Activated CD8-positive, alpha-beta memory T cell treated with anti-CD3 and anti-CD28 coated beads for 36 hours (primary cell): ENCODE results near the gene TMC3. TPM values are rescaled to one million over a fixed set of nuclear protein-coding genes. Genes with fewer than 3 reads are reported as not detected.

Experiments
- CTCF ChIA-PET: fragments of 350-600 bp; sonication (Branson Sonifier 250); formaldehyde crosslinking; loops from one replicate; lab custom pipeline; 2021; ENCODE audit warnings: antibody characterized with exemption; lab: Charles Lee
- POLR2A ChIA-PET: fragments of 350-600 bp; sonication (Branson Sonifier 250); formaldehyde crosslinking; loops from one replicate; lab custom pipeline; 2021; ENCODE audit warnings: antibody characterized with exemption; lab: Charles Lee
- total RNA-seq, 2 experiments: library from RNA; stranded (reverse); gene quantifications; one replicate each; pipeline ENCODE4 v1.2.3, GENCODE V29; 2021

TMC3 gene
- total RNA-seq, 2 experiments from 2014 or later = not detected

- POLR2A ChIA-PET = interaction anchor here (0.9 to 1.6 kb wide), 2 partner anchors 10 to 27 kb away, joined by 4 read pairs; partner anchors contain the start of gene STARD5
- CTCF ChIA-PET = interaction anchor here (0.9 to 1.3 kb wide), 3 partner anchors 10 to 30 kb away, joined by 3 to 7 read pairs (median 7); no protein-coding TSS in a partner anchor
These were observed 77.3 kb downstream of the TMC3 start for GRCh38 chr15:81296673-81297072.

GRCh38 chr15:81296186-81296585, 77.8 kb downstream of the TMC3 start:
- POLR2A ChIA-PET = interaction anchor here (0.9 to 1.6 kb wide), 2 partner anchors 10 to 28 kb away, joined by 4 read pairs; partner anchors contain the start of gene STARD5
- CTCF ChIA-PET = interaction anchor here (0.9 to 1.3 kb wide), 3 partner anchors 9 to 30 kb away, joined by 3 to 7 read pairs (median 7); no protein-coding TSS in a partner anchor

GRCh38 chr15:81295486-81296121, 78.4 kb downstream of the TMC3 start:
- CTCF ChIA-PET = no interaction called here

GRCh38 chr15:81294516-81294880, 79.5 kb downstream of the TMC3 start:
- ChIA-PET POLR2A (interaction anchor here (1.0 kb wide), 1 partner anchor 29 kb away, joined by 5 read pairs; the partner anchor contains the start of gene STARD5), CTCF (interaction anchor here (1.3 kb wide), 2 partner anchors 29 to 32 kb away, joined by 3 to 4 read pairs; no protein-coding TSS in a partner anchor)

More at GRCh38 chr15:81295486-81296121, 78.4 kb downstream of the TMC3 start:
- POLR2A ChIA-PET = no interaction called here

- ChIA-PET CTCF (interaction anchor here (1.3 to 3.2 kb wide), 3 partner anchors 8 to 32 kb away, joined by 3 to 12 read pairs (median 4); no protein-coding TSS in a partner anchor), POLR2A (interaction anchor here (1.0 to 2.2 kb wide), 2 partner anchors 9 to 30 kb away, joined by 5 to 9 read pairs; partner anchors contain the start of gene STARD5)
These were observed 80.1 kb downstream of the TMC3 start for GRCh38 chr15:81293728-81294515.

- CTCF ChIA-PET = interaction anchor here (1.0 to 3.2 kb wide), 2 partner anchors 9 to 109 kb away, joined by 3 to 12 read pairs; no protein-coding TSS in a partner anchor
- POLR2A ChIA-PET = interaction anchor here (0.8 to 2.2 kb wide), 2 partner anchors 10 to 31 kb away, joined by 5 to 9 read pairs; partner anchors contain the start of gene STARD5
These were observed 81.5 kb downstream of the TMC3 start for GRCh38 chr15:81292523-81293001.

GRCh38 chr15:81291916-81292522, 82.0 kb downstream of the TMC3 start:
- ChIA-PET POLR2A (interaction anchor here (0.7 to 2.2 kb wide), 3 partner anchors 11 to 112 kb away, joined by 4 to 9 read pairs (median 5); partner anchors contain the start of gene STARD5), CTCF (interaction anchor here (1.0 to 3.2 kb wide), 4 partner anchors 10 to 109 kb away, joined by 3 to 12 read pairs (median 5); no protein-coding TSS in a partner anchor)

- CTCF ChIA-PET = interaction anchor here (0.6 to 2.4 kb wide), 3 partner anchors 15 to 1910 kb away, joined by 3 to 7 read pairs (median 3); no protein-coding TSS in a partner anchor
- POLR2A ChIA-PET = interaction anchor here (1.2 to 1.3 kb wide), 2 partner anchors 10 to 12 kb away, joined by 3 to 4 read pairs; no protein-coding TSS in a partner anchor
These were observed 84.1 kb downstream of the TMC3 start for GRCh38 chr15:81289910-81290309.

GRCh38 chr15:81288616-81289015, 85.4 kb downstream of the TMC3 start:
- POLR2A ChIA-PET = no interaction called here

GRCh38 chr15:81288040-81288439, 86.0 kb downstream of the TMC3 start:
- ChIA-PET CTCF (interaction anchor here (1.2 to 2.1 kb wide), 3 partner anchors 9 to 22 kb away, joined by 3 to 9 read pairs (median 7); no protein-coding TSS in a partner anchor), POLR2A (no interaction called here)

More at GRCh38 chr15:81288616-81289015, 85.4 kb downstream of the TMC3 start:
- CTCF ChIA-PET = no interaction called here

GRCh38 chr15:81286621-81287121, 87.3 kb downstream of the TMC3 start:
- CTCF ChIA-PET = interaction anchor here (0.9 to 2.1 kb wide), 8 partner anchors 10 to 113 kb away, joined by 3 to 9 read pairs (median 4); partner anchors contain the start of gene STARD5
- POLR2A ChIA-PET = interaction anchor here (1.0 to 1.6 kb wide), 3 partner anchors 10 to 15 kb away, joined by 3 to 4 read pairs (median 4); no protein-coding TSS in a partner anchor

- ChIA-PET CTCF (interaction anchor here (1.2 to 1.6 kb wide), 2 partner anchors 19 to 38 kb away, joined by 3 to 4 read pairs; partner anchors contain the start of gene STARD5), POLR2A (interaction anchor here (1.0 to 1.6 kb wide), 2 partner anchors 15 to 16 kb away, joined by 3 to 4 read pairs; no protein-coding TSS in a partner anchor)
These were observed 88.6 kb downstream of the TMC3 start for GRCh38 chr15:81285461-81285860.

GRCh38 chr15:81284256-81285031, 89.6 kb downstream of the TMC3 start:
- ChIA-PET CTCF (interaction anchor here (1.4 to 6.8 kb wide), 2 partner anchors 9 to 18 kb away, joined by 3 to 30 read pairs; no protein-coding TSS in a partner anchor), POLR2A (no interaction called here)

- ChIA-PET CTCF (interaction anchor here (1.2 to 6.8 kb wide), 4 partner anchors 7 to 119 kb away, joined by 3 to 30 read pairs (median 3); no protein-coding TSS in a partner anchor), POLR2A (no interaction called here)
These were observed 91.1 kb downstream of the TMC3 start for GRCh38 chr15:81282911-81283310.

GRCh38 chr15:81282606-81282895, 91.5 kb downstream of the TMC3 start:
- ChIA-PET POLR2A (no interaction called here), CTCF (interaction anchor here (1.2 to 6.8 kb wide), 3 partner anchors 16 to 119 kb away, joined by 3 to 30 read pairs (median 3); no protein-coding TSS in a partner anchor)

- CTCF ChIA-PET = interaction anchor here (1.2 to 6.8 kb wide), 2 partner anchors 16 to 120 kb away, joined by 3 to 30 read pairs; no protein-coding TSS in a partner anchor
- POLR2A ChIA-PET = no interaction called here
These were observed 92.0 kb downstream of the TMC3 start for GRCh38 chr15:81281766-81282605.
